Ovary (tissue), 10 donors: Measurements from ENCODE around the gene VWA1. TPM values are rescaled to one million over a fixed set of nuclear protein-coding genes. Genes with fewer than 3 reads are reported as not detected.

Experiments
- DNase-seq, 5 donors: peaks; one replicate each; pipeline ENCODE4 v3.0.0-alpha.2; 2019 to 2020
- H3K27ac ChIP-seq, 2 donors: fragments of 200-600 bp; one replicate each; pipeline versions ENCODE4 v1.5.1 to v1.8.0; 2019 to 2022
- H3K27me3 ChIP-seq: fragments of 200-600 bp; one replicate; pipeline ENCODE4 v1.8.0; 2022
- H3K36me3 ChIP-seq: fragments of 200-600 bp; sonication (generic); one replicate; pipeline ENCODE4 v1.5.1; 2019
- H3K4me1 ChIP-seq: one replicate; pipeline ENCODE4 v1.8.1; 2013; ENCODE audit warnings: mild to moderate bottlenecking, moderate library complexity; ENCODE audit not compliant: insufficient read depth
- H3K4me3 ChIP-seq: fragments of 200-600 bp; sonication (generic); one replicate; pipeline ENCODE4 v1.5.1; 2017
- H3K9me3 ChIP-seq, 2 donors: fragments of 200-600 bp in 1 of 2; sonication (generic) in 1 of 2; one replicate each; pipeline versions ENCODE4 v1.5.1 to v1.8.1; 2013 to 2019; ENCODE audit warnings: mild to moderate bottlenecking in 1 of 2, moderate library complexity in 1 of 2
- CTCF ChIP-seq, 3 donors: fragments of 450-650 bp in 2 of 3; fragments of 200-600 bp in 1 of 3; IDR thresholded peaks; one replicate each; pipeline versions ENCODE4 v1.5.1 to v1.8.0; 2016 to 2022; ENCODE audit warnings: antibody characterized with exemption in 3 of 3, mild to moderate bottlenecking in 1 of 3
- EP300 ChIP-seq: sonication (generic); formaldehyde crosslinking; IDR thresholded peaks from one replicate; pipeline ENCODE4 v1.6.1; 2017; ENCODE audit warnings: antibody characterized with exemption
- POLR2A ChIP-seq: fragments of 450-650 bp; IDR thresholded peaks from one replicate; pipeline ENCODE4 v1.6.1; 2017; ENCODE audit warnings: antibody characterized with exemption, mild to moderate bottlenecking, moderate library complexity
- WGBS, 3 donors: extraction: QIAGEN DNeasy Blood & Tissue Kit in 1 of 3; methylation state at CpG; one replicate each; pipeline versions ENCODE4 v1.1.5 to v1.1.7; 2013 to 2017; 5-methylcytosine and 5-hydroxymethylcytosine counted together
- intact Hi-C, 4 donors: fragments of 100-400 bp; cut with DNase I; formaldehyde crosslinking; loops; one replicate each; pipeline versions ENCODE4 v1.11.0 to v1.15.1; 2022 to 2023
- long read RNA-seq, 3 donors: library from polyadenylated mRNA in 2 of 3; unstranded in 2 of 3; transcript quantifications; one replicate each; pipeline ENCODE4 v2.0.0 and lab custom pipeline, GENCODE V29; 2021 to 2026
- polyA plus RNA-seq, 2 donors: library from polyadenylated mRNA; stranded (reverse); fragments of 200-250 nt in 1 of 2; fragments of 350-450 nt in 1 of 2; fragmentation: Illumina TruSeq in 1 of 2; extraction: RNeasy Lipid Tissue Mini Kit (QIAGEN cat#74804) in 1 of 2; gene quantifications; one replicate each; pipeline ENCODE4 v1.2.3, GENCODE V29; 2013 to 2014
- total RNA-seq, 7 donors: library from RNA; depleted of rRNA in 2 of 7; stranded (reverse); fragments of >200 nt in 2 of 7; fragmentation: NEBNext Ultra II Directional in 3 of 7; extraction: Animal tissue kit (Norgen Biotek cat#: 25700) in 3 of 7; gene quantifications; one replicate each; pipeline versions ENCODE4 v1.1.0 to v1.2.4, GENCODE V29; 2016 to 2023
- donor health status: DM: no; HTN: no; CAD: no; lungs with moderate emphysema.
- donor health status: DM: no; HTN: no; CAD: no.
- donor health status: Bipolar disorder and iron deficiency.
- donor health status: DM: yes; HTN: yes; CAD: no.
- donor health status: DM: no; HTN: no; CAD: no.
- donor health status: DM: yes; HTN: yes; CAD: no.

Gene VWA1
- total RNA-seq, result 10 to 100 TPM; 11.1 to 73.5 (median 44.9) TPM
- 10 to 100 TPM in 1 of 2 donors, under 1 TPM in 1; 0.20 to 14.2 TPM for polyA plus RNA-seq
- long read RNA-seq, donor 1, partial matches to known transcripts, result 0 of 4 reads
- long read RNA-seq, donor 1, other reads (novel, unspliced or antisense), result 4 of 4 reads
- long read RNA-seq, donor 2, full-length matches to known transcripts, result 18 of 18 reads
- long read RNA-seq, donor 2, partial matches to known transcripts, result 0 of 18 reads
- long read RNA-seq, donor 2, other reads (novel, unspliced or antisense), result 0 of 18 reads
- long read RNA-seq, donor 3, full-length matches to known transcripts, result 262 of 326 reads
- long read RNA-seq, donor 3, partial matches to known transcripts, result 58 of 326 reads
- long read RNA-seq, donor 3, other reads (novel, unspliced or antisense), result 6 of 326 reads

GRCh38 chr1:1435106-1435903 lies at the start of gene VWA1:
TSS of gene VWA1 (plus strand) at chr1:1435690. CDS start at chr1:1435749, 59 bp downstream.
- no peaks in the 10 kb centered on the region for H3K9me3 ChIP-seq
- TF ChIP-seq EP300, result no peak
- TF ChIP-seq POLR2A, result no peak
- TF ChIP-seq CTCF (IDR thresholded peaks at IDR 0.05), result no peak
- 9 to 12% (median 11%) methylated on average over 60 to 89 of the region's 89 CpGs for WGBS, 3 donors
- H3K4me1 ChIP-seq, result peaks cover 46% of the 10 kb centered on the region
- peak within 1 kb of the TSS; percentile 49 for H3K4me3 ChIP-seq
- intact Hi-C loops, result no loop called here
- peak within 1 kb of the TSS; percentile 42 to 96 for H3K27ac ChIP-seq
- no peaks in the 10 kb centered on the region for H3K27me3 ChIP-seq
- no peaks in the 10 kb centered on the region for H3K36me3 ChIP-seq
- DNase-seq, result peak; percentile 74 to 89 (median 84)

GRCh38 chr1:1385931-1386330 lies 49.6 kb upstream of the VWA1 start:
- H3K36me3 ChIP-seq, result peaks cover 2% of the 10 kb centered on the region
- no peaks in the 10 kb centered on the region for H3K4me1 ChIP-seq
- no peak for DNase-seq
- TF ChIP-seq POLR2A (no peak), EP300 (no peak), CTCF (IDR thresholded peaks at IDR 0.05) (no peak)
- WGBS, 3 donors, result 83 to 87% (median 84%) methylated on average over 8 of the region's 8 CpGs
- no peaks in the 10 kb centered on the region for H3K9me3 ChIP-seq
- H3K4me3 ChIP-seq, result no peak overlapping the region
- H3K27me3 ChIP-seq, result no peaks in the 10 kb centered on the region
- intact Hi-C loops, result no loop called here
- H3K27ac ChIP-seq, result no peak overlapping the region

GRCh38 chr1:1387098-1388077 lies 48.1 kb upstream of the VWA1 start:
- Histone ChIP-seq H3K27ac (no peak overlapping the region), H3K27me3 (no peaks in the 10 kb centered on the region), H3K4me3 (no peak overlapping the region), H3K4me1 (no peaks in the 10 kb centered on the region), H3K36me3 (peaks cover 2% of the 10 kb centered on the region), H3K9me3 (no peaks in the 10 kb centered on the region)
- intact Hi-C loops, result no loop called here
- WGBS, 3 donors, result 93 to 96% (median 94%) methylated on average over 50 of the region's 50 CpGs
- no peak for DNase-seq
- TF ChIP-seq POLR2A (no peak), EP300 (no peak), CTCF (IDR thresholded peaks at IDR 0.05) (no peak)

GRCh38 chr1:1388078-1388472 lies 47.4 kb upstream of the VWA1 start:
- Histone ChIP-seq H3K4me3 (no peak overlapping the region), H3K27ac (no peak overlapping the region), H3K27me3 (no peaks in the 10 kb centered on the region), H3K4me1 (no peaks in the 10 kb centered on the region), H3K36me3 (peaks cover 2% of the 10 kb centered on the region), H3K9me3 (no peaks in the 10 kb centered on the region)
- 91 to 96% (median 95%) methylated on average over 16 of the region's 16 CpGs for WGBS, 3 donors
- intact Hi-C loops, result no loop called here
- DNase-seq, result no peak
- TF ChIP-seq EP300 (no peak), CTCF (IDR thresholded peaks at IDR 0.05) (no peak), POLR2A (no peak)
